SU-DHL-6 (cell line): ENCODE measurements around the gene MRPS34.

ENCODE experiments used
- H2AFZ ChIP-seq: fragments of 200-600 bp; sonication (generic); 2 replicates; pipeline ENCODE4 v1.6.1; 2014; ENCODE audit warnings: low read depth, mild to moderate bottlenecking, moderate library complexity, mixed read lengths, antibody characterized with exemption, low read length; ENCODE audit not compliant: severe bottlenecking
- H3F3A ChIP-seq: fragments of 200-600 bp; shearing (Covaris generic); 2 replicates; pipeline ENCODE4 v1.6.0; 2016; ENCODE audit warnings: antibody characterized with exemption, mild to moderate bottlenecking; ENCODE audit not compliant: insufficient read depth
- H3K27ac ChIP-seq: fragments of 200-600 bp; sonication (generic); 2 replicates; pipeline ENCODE4 v1.5.1; 2016; ENCODE audit warnings: low read depth, mild to moderate bottlenecking, low read length, moderate library complexity, mixed read lengths
- H3K27me3 ChIP-seq: fragments of 200-600 bp; sonication (generic), shearing (Covaris generic); 2 replicates; pipeline ENCODE4 v1.6.0; 2014; ENCODE audit warnings: mild to moderate bottlenecking, low read length
- H3K36me3 ChIP-seq: fragments of 200-600 bp; sonication (generic); 2 replicates; pipeline ENCODE4 v1.6.1; 2014; ENCODE audit warnings: mild to moderate bottlenecking, low read length, mixed read lengths
- H3K4me2 ChIP-seq: fragments of 300-600, 200-600 bp; shearing (Covaris generic), sonication (generic); 2 replicates; pipeline ENCODE4 v1.6.0; 2014; ENCODE audit warnings: low read length, low read depth, mild to moderate bottlenecking; ENCODE audit not compliant: poor library complexity, severe bottlenecking
- H3K4me3 ChIP-seq: fragments of 200-600 bp; sonication (generic); 2 replicates; pipeline ENCODE4 v1.5.1; 2014; ENCODE audit warnings: antibody characterized with exemption, low read length, mild to moderate bottlenecking, mixed read lengths; ENCODE audit not compliant: insufficient read depth, poor library complexity, severe bottlenecking
- H3K79me2 ChIP-seq: fragments of 200-600 bp; sonication (generic); 2 replicates; pipeline ENCODE4 v1.6.1; 2014; ENCODE audit warnings: mild to moderate bottlenecking, low read length, moderate library complexity; ENCODE audit not compliant: insufficient read depth
- H3K9ac ChIP-seq: fragments of 200-600 bp; sonication (generic); 2 replicates; pipeline ENCODE4 v1.7.0; 2014; ENCODE audit warnings: mild to moderate bottlenecking, low read length
- H3K9me2 ChIP-seq: fragments of 200-600 bp; sonication (generic); replicated peaks from 2 replicates; pipeline ENCODE4 v1.6.1; 2014; ENCODE audit warnings: low read length; ENCODE audit not compliant: insufficient read depth
- H3K9me3 ChIP-seq: fragments of 200-600 bp; sonication (generic); 2 replicates; pipeline ENCODE4 v1.6.1; 2014; ENCODE audit warnings: low read length, mixed read lengths; ENCODE audit not compliant: insufficient read depth
- H4K20me1 ChIP-seq: fragments of 200-600 bp; sonication (generic); 2 replicates; pipeline ENCODE4 v1.6.1; 2014; ENCODE audit warnings: low read depth, mild to moderate bottlenecking, antibody characterized with exemption, low read length, moderate library complexity, mixed read lengths
- EZH2phosphoT487 ChIP-seq: fragments of 200-600 bp; sonication (generic), shearing (Covaris generic); conservative IDR thresholded peaks from 2 replicates; pipeline ENCODE4 v1.6.1; 2018; ENCODE audit warnings: mild to moderate bottlenecking, antibody characterized with exemption, low read length, moderate library complexity, mixed read lengths
- TF ChIP-seq, protein P1 (sequence below): fragments of 200-600 bp; sonication (generic); IDR thresholded peaks from one replicate; pipeline ENCODE4 v1.5.1; 2017; ENCODE audit warnings: antibody characterized with exemption, mild to moderate bottlenecking, low read length, moderate library complexity; ENCODE audit not compliant: insufficient read depth, poor library complexity, severe bottlenecking

MRPS34 gene

DNA sequence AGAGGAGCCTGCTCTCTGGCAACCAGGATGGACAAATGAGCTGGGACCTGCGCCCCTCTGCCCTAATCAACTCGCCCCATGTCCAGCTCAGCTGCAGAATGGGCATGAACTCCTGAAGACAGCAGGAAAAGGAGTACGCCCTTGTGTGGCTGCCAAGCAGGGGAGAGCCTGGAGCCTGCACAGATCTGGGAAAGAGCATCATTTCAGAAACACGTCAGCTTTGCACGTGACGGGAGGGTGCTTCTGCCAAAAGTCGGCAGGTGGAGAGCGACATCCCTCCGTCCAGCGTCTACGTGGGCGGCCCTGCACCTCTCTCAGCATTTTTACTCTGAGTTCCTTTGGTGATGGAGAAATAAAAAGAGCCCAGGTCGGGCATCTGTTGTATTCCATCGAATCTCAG lies 20.1 kb downstream of the MRPS34 start:
- no peak overlapping the region for H3K4me2 ChIP-seq
- no peaks in the 10 kb centered on the region for H3K9me3 ChIP-seq
- no peak overlapping the region for H3K4me3 ChIP-seq
- H4K20me1 ChIP-seq, result no peaks in the 10 kb centered on the region
- TF ChIP-seq, protein P1, sequence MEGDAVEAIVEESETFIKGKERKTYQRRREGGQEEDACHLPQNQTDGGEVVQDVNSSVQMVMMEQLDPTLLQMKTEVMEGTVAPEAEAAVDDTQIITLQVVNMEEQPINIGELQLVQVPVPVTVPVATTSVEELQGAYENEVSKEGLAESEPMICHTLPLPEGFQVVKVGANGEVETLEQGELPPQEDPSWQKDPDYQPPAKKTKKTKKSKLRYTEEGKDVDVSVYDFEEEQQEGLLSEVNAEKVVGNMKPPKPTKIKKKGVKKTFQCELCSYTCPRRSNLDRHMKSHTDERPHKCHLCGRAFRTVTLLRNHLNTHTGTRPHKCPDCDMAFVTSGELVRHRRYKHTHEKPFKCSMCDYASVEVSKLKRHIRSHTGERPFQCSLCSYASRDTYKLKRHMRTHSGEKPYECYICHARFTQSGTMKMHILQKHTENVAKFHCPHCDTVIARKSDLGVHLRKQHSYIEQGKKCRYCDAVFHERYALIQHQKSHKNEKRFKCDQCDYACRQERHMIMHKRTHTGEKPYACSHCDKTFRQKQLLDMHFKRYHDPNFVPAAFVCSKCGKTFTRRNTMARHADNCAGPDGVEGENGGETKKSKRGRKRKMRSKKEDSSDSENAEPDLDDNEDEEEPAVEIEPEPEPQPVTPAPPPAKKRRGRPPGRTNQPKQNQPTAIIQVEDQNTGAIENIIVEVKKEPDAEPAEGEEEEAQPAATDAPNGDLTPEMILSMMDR, result no peak
- TF ChIP-seq EZH2phosphoT487, result no peak
- H3K27ac ChIP-seq, result no peak overlapping the region
- H3K36me3 ChIP-seq, result no peaks in the 10 kb centered on the region
- no peaks in the 10 kb centered on the region for H3K79me2 ChIP-seq
- no peaks in the 10 kb centered on the region for H3K9me2 ChIP-seq
- H3F3A ChIP-seq, result no peaks in the 10 kb centered on the region
- H3K9ac ChIP-seq, result no peak overlapping the region
- no peak overlapping the region for H2AFZ ChIP-seq
- H3K27me3 ChIP-seq, result no peaks in the 10 kb centered on the region

DNA sequence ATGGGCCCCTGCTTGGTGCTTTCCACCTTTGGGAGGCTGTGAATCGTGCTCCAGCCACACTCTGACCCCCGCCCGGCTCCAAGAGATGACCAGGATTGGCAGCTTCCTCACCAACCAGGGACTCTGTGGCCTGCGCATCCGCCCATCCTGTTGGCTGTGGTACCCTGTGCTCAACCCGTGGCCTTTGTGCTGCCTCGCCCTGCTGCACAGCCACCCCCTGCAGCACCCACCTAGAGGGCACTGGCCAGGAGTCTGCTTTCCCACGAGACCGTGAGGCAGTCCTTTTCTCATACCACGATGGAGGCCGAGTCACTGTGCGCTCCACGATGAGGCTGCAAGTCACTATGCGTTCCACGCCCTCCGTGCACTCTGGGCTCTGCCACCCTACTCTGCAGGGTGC lies 21.0 kb downstream of the MRPS34 start:
- Histone ChIP-seq H3F3A (no peaks in the 10 kb centered on the region), H2AFZ (no peak overlapping the region), H3K36me3 (no peaks in the 10 kb centered on the region), H3K27ac (no peak overlapping the region), H4K20me1 (no peaks in the 10 kb centered on the region), H3K9me2 (no peaks in the 10 kb centered on the region), H3K79me2 (no peaks in the 10 kb centered on the region), H3K9me3 (no peaks in the 10 kb centered on the region), H3K9ac (no peak overlapping the region), H3K27me3 (no peaks in the 10 kb centered on the region), H3K4me2 (no peak overlapping the region), H3K4me3 (no peak overlapping the region)
- TF ChIP-seq, protein P1, result no peak
- no peak for TF ChIP-seq EZH2phosphoT487

DNA sequence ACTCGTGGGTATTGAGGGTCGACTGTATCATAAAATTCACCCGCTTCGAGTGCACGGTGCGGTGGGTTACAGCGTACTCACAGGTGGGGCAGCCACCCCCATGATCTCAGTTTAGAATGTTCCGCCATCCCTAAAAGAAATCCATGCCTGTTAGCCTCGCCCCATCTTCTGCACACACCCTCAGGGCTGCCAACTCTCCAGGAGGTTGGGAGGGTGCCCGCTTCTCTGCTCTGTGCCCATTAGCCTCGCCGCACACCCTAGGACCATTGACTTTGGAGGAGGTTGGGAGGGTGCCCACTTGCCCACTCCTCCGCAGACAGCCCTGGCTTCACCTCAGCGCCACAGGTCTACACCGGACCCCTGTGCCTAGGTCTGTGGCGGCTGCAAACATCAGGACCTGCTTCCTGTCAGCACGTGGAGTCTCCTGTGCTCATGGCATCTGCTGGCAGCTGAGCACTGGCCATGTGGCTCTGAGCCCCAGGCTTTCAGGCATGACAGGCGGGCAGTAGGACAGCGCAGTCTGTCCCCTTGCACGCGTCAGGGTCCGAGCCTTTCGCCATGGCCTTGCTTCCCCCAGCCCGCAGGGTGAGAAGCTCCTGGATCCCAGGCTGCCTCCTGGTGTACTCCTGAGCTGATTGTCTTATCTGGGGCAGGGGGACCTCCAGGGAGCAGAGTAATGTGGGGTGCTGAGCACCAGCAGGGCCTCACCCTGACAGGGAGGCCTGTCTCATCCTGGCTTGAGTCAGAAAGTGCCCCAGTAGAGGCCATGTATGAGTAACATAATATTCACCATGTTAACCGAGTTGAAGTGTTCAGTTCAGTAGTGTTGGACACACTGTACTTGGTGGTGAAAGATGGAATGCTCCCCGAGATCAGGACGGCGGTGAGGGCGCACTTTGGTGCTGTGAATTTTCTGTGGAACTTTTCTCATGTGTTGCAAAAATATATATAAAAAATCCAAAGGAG lies 23.5 kb downstream of the MRPS34 start:
- no peaks in the 10 kb centered on the region for H3F3A ChIP-seq
- no peak overlapping the region for H3K27ac ChIP-seq
- H3K36me3 ChIP-seq, result no peaks in the 10 kb centered on the region
- H3K9ac ChIP-seq, result no peak overlapping the region
- no peaks in the 10 kb centered on the region for H3K9me2 ChIP-seq
- no peak overlapping the region for H2AFZ ChIP-seq
- no peaks in the 10 kb centered on the region for H4K20me1 ChIP-seq
- no peaks in the 10 kb centered on the region for H3K9me3 ChIP-seq
- no peaks in the 10 kb centered on the region for H3K27me3 ChIP-seq
- H3K4me3 ChIP-seq, result no peak overlapping the region
- no peaks in the 10 kb centered on the region for H3K79me2 ChIP-seq
- TF ChIP-seq, protein P1, result no peak
- no peak for TF ChIP-seq EZH2phosphoT487
- H3K4me2 ChIP-seq, result no peak overlapping the region
